HCEC 1CT (cell line): Measurements from ENCODE around the gene COG7.
"Not testable (repeated sequence)": the region's sequence is repeated elsewhere in the genome, so short reads cannot be mapped to it uniquely, and the experiment has no call there.

Experiments used
- DNase-seq: peaks from one replicate; pipeline ENCODE4 v3.0.0-alpha.2; 2017

Gene COG7

GRCh38 chr16:23408242-23408822, 44.7 kb downstream of the COG7 start:
- DNase-seq: no peak

DNA sequence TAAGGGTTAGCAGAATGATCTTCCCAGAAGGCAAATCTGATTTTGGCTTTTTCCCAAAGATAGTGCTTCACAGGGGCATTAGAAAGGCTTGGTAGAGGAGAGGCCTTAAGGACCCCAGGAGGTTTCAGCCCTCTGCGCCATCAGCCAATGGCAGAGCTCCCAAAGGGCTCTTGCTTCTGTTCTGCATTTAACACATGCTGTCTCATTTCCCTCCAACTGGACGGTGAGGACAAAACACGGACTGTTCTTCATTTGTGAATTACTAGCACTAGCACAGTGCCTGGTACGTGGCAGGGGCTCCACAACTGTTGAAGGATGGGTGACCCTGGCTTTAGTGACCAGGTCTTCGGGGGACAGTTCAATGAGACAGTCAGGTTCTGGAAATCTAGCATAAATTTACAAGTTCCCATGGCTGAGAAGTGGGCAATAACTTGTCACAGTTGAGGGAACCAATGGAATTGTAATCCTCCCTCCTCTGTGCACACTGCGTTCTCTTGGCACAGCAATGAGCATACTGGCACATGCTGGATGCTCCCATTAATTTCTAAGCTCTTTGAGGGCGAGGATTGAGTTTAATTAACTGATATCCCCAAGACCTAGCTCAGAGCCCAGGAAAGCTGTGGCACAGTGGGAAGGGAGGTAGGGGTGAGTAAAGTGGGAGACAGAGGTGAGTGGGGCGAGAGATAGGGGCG, 45.4 kb downstream of the COG7 start:
- DNase-seq: no peak

DNA sequence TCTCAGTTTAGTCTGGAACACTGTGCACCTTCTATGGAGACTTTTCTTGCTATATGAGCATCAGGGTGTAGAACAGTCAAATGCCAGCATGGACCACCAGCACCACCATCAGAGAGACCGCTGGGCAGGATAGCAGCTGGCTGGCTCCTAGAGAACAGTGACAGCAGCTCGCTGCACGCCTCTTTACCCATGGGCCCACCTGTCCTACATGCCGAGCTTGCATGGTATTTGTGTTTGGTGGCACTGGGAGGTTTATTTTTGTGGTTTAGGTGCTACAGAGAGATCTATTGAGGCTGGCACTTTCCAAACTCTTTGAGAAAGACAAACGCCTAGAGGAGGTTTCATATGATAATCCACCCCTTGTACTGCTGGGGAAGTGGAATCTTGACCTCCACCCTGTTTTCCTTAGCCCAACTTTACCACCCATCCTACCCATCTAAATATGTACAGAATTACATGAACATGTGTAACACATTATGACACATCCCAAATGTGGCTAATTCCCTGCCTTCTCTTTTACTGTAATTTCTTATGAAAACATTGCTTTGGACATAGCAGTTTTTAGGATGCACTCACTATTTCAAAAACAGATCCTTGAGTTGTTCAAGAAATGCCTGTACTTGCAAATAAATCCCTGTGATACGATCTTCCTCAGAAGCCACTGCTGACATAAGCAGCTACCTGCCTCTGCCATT, 46.3 kb downstream of the COG7 start:
- DNase-seq: no peak

- DNase-seq: no peak
Observed at GRCh38 chr16:23406024-23406423, 47.0 kb downstream of the COG7 start.

DNA sequence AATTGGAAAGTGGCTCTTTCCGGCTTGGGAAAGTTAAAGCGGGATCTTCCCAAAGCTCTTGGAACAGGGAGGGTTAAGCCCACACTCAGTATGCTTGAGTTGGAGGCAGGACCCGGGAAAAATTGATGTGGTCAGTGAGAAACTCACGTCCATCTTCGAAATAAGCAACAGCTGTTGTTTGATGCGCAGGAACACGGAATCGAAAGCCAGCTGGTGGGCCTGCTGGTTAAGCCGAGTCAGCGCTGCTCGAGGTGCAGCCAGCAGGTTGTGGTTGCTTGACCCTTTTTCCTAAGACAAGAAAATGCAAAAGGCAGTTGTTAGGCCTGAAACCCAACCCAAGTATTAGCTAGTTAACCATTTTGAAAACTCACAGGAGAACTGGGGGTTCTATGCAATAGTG, 49.4 kb downstream of the COG7 start:
- DNase-seq: no peak

- no peak for DNase-seq
Observed at GRCh38 chr16:23402100-23402499, 50.9 kb downstream of the COG7 start.

DNA sequence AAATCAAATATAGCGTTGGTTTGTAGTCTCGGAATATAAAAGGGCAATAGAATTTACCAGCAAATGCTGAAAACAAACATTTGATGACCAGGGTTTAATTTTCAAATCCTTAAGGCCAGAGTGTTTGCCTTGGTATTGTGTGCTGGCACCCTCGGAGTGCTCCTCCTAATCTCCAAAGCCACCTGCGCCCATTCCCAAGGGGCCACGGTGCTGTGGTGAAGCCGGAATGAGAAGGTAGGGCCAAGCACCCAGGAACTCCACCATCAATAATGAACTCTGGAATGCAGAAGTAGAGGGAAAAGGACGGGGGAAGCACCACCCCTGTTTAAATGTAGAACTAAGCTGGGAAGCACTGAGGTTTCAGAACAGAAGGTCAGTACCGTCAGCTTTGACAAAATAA, 51.9 kb downstream of the COG7 start:
- no peak for DNase-seq

DNA sequence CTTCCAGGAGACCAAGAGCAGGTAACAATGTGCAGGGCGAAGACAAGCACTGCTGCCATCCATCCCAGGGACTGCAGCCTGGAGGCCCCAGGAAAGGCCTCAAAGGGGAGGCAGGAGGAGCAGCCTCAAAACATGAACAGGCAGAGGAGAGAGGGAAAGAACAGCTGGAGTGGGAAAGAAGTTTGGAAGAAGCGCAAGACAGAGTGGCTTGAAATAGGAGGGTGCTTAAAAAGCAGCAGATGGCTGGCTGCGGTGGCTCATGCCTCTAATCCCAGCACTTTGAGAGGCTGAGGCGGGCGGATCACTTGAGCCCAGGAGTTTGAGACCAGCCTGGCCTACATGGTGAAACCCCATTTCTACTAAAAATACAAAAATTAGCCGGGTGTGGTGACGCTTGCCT, 52.5 kb downstream of the COG7 start:
- not testable (repeated sequence) for DNase-seq

GRCh38 chr16:23398987-23399805, 53.8 kb downstream of the COG7 start:
- no peak for DNase-seq

GRCh38 chr16:23397464-23397863, 55.5 kb downstream of the COG7 start:
- no peak for DNase-seq

DNA sequence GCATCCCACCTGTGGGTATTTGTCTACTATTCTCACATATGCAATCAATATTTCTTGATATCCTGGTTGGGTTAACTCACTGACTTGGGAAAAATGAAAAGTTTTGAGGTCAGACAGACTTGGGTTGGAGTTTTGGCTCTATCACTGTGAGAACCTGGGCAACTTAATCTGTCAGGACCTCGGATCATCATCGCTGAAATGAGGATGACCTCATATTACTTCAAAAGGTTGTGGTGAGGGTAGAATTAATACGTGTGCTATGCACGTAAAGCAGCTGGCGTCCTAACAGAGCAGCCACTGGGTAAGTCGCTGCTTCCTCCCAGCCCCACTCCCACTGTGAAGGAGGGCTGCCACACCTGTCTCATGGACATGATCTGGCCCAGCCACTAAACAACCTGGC, 57.3 kb downstream of the COG7 start:
- DNase-seq: no peak

- DNase-seq: no peak
Observed at GRCh38 chr16:23394141-23394831, 58.7 kb downstream of the COG7 start.

GRCh38 chr16:23392223-23392600, 60.8 kb downstream of the COG7 start:
- DNase-seq: no peak

DNA sequence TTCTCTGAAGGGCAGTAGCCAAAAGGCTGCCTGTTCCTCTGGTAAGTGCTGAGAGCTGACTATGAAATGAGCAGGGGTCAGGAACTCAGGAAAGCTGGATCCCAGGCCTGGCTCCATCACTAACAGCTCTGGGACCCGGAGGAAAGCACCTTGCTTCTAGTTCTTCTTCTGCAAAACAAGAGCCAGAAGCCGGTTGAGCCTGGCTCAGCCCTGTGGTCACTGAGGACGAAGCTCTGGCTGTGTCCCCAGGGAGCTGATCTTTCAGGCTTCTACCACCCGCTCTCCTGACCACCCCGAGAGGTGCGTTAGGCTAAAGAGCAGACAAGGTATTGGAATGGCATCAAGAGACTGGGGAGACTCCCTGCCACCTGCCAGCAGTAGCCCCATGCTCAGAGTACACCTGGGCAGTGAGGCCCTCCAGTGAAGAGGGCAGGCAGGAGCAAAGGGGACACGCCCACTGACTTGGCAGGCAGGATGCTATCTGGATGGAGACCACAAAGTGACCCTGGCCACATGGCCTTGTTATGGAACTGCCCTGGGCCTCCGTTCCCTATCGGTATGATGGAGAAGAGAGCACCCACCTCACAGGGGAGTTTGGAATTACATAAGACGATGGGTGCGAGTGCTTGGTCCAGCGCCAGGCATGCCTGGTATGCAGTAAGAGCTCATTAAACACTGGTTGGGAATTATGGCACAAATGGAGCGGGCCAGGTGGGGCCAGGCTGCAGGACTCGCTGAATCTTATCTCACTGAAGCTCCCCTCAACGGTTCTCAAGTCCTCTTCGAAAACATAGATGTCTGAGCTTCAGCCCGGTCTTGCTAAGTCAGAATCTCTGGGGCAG, 61.4 kb downstream of the COG7 start:
- DNase-seq: no peak

GRCh38 chr16:23389936-23390335, 63.1 kb downstream of the COG7 start:
- not testable (repeated sequence) for DNase-seq

GRCh38 chr16:23389201-23389600, 63.8 kb downstream of the COG7 start:
- no peak for DNase-seq

DNA sequence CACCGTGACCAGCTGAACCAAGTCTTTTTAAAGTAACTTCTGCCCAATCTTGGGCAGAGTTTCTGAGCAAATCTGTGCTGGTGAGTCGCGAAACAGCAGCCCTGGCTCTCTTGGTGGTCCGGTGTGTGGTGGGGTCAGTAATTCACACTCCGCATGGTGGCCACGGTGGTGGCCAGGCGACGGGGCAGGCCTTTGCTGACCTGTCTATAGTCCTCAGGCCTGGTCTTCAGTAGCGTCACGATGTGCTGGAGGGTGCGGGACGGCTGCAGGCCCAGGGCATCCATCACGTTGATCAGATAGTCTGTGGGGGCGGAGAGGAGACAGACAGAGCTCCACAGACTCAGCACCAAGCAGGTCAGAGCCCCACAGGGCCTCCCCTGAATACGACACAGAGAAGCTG, 64.2 kb downstream of the COG7 start:
- DNase-seq: no peak

GRCh38 chr16:23387666-23388065, 65.3 kb downstream of the COG7 start:
- no peak for DNase-seq

DNA sequence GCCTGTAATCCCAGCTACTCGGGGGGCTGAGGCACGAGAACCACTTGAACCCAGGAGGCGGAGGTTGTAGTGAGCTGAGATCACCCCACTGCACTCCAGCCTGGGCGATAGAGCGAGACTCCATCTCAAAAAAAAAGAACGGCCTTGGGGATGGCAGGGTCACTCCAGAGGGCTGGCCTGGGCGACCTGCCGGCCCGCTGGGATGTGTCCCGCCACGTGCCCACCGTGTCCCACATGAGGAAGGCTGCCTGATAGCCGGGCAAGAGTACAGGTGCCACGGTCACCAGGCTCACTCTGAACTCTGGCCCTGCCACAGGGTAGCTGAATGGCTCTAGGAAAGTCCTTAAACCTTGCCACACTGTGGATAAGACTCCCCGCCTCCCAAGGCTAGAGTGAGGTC, 67.5 kb downstream of the COG7 start:
- no peak for DNase-seq

DNA sequence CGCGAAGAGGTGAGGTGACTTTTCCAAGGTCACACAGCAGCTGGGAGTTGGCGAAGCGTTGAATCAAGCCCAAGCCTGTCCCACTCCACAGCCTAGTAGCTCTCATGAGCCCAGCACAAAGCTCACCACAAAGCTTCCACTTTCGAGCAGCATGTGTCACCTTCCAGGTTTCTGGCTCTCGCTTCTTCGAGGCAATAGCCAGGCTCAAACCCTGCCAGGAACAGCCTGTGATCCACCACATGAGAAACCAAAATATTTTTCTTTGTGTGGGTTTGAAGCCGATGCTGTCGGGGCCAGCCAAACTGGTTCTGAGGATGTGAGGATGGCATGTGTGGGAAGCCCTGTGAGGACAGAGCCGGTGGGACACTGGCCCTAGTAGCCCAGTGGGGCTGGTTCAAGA, 68.1 kb downstream of the COG7 start:
- DNase-seq: no peak

DNA sequence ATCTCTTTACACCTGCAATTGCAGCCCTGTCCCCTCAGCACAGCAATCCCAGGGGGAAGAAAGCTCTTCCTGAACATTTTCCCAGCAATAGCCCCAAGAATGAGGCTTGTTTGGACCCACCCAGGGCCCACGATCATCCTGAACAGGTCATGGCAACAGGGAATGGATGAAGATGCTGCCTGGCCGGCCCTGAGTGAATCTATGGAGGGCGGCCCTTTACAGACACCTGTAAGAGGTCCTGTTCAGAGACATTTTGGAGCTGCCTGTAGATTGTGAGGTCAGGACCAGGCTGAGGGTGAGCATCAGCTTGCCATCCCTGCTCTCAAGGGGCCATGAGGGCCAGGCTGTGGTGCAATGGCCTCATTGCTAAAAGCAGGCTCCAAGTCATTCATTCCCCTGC, 69.1 kb downstream of the COG7 start:
- DNase-seq: no peak

- no peak for DNase-seq
Observed at GRCh38 chr16:23382279-23382678, 70.7 kb downstream of the COG7 start.
